Ovary (tissue), 3 donors: ENCODE measurements around the gene DNAJB1.

Experiments
- CTCF ChIP-seq, 3 donors: fragments of 450-650 bp in 2 of 3; fragments of 200-600 bp in 1 of 3; IDR thresholded peaks; one replicate each; pipeline versions ENCODE4 v1.5.1 to v1.8.0; 2016 to 2022; ENCODE audit warnings: antibody characterized with exemption in 3 of 3, mild to moderate bottlenecking in 1 of 3
- POLR2A ChIP-seq: fragments of 450-650 bp; IDR thresholded peaks from one replicate; pipeline ENCODE4 v1.6.1; 2017; ENCODE audit warnings: antibody characterized with exemption, mild to moderate bottlenecking, moderate library complexity
- donor health status: DM: no; HTN: no; CAD: no.

DNA sequence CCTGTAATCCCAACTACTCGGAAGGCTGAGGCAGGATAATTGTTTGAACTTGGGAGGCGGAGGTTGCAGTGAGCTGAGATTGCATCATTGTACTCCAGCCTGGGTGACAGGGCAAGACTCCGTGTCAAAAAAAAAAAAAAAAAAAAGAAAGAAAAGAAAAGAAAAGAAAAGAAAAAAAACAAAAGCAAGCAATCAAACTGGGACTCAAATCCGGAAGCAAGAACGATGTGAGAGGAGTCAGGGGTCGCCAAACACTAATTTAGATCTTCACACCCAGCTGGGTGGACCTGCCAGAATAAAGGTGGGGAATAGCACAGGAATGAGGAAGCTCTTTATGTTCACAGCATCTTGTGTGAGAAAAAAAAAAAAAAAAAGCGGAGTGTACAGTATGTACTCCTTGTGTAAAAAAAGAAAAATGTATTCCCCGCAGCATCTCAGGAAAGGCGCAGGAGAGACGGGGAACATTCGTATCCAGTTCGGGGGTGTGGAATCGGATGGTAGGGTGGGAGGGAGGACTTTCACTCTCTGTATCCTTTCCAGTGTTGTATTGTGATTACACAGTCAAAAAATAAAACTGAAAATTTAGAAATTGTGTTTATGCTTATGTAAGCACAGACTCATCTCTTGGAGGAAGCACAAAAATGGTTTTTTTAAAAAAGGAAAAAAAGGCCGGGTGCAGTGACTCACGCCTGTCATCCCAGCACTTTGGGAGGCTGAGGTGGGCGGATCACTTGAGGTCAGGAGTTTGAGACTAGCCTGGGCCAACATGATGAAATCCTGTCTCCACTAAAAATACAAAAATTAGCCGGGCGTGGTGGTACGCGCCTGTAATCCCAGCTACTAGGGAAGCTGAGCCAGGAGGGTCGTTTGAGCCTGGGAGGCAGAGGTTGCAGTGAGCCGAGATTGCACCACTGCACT, 7.6 kb downstream of the DNAJB1 start:
- no peak for TF ChIP-seq CTCF (IDR thresholded peaks at IDR 0.05)
- TF ChIP-seq POLR2A = no peak
